PC-9 (cell line): Measurements from ENCODE around the gene EXD2. TPM values are rescaled to one million over a fixed set of nuclear protein-coding genes. Genes with fewer than 3 reads are reported as not detected.
"Not testable (repeated sequence)": the region's sequence is repeated elsewhere in the genome, so short reads cannot be mapped to it uniquely, and the experiment has no call there.

ENCODE experiments used
- BruUV-seq: library from RNA; stranded (reverse); fragments of 400-500 nt; replicated peaks from 2 replicates; lab custom pipeline; 2021; lab: Mats Ljungman, UMichigan
- CTCF ChIA-PET: fragments of 300-600 bp; sonication (Branson Sonifier 250); formaldehyde crosslinking; loops from one replicate; lab custom pipeline; 2022; ENCODE audit warnings: antibody characterized with exemption; lab: Charles Lee
- POLR2A ChIA-PET: fragments of 300-600 bp; sonication (Branson Sonifier 250); formaldehyde crosslinking; loops from one replicate; lab custom pipeline; 2022; ENCODE audit warnings: antibody characterized with exemption; ENCODE audit not compliant: unreplicated experiment; lab: Charles Lee
- DNase-seq, 2 experiments: peaks; one replicate each; pipeline versions ENCODE4 v3.0.0 to v3.0.0-alpha.2; 2015 to 2022; ENCODE audit warnings: mixed read lengths in 1 of 2
- H2AFZ ChIP-seq: fragments of 200-600 bp; sonication (generic); 2 replicates; pipeline ENCODE4 v1.8.1; 2017; ENCODE audit warnings: antibody characterized with exemption
- H3F3A ChIP-seq: fragments of 200-600 bp; sonication (generic); 2 replicates; pipeline ENCODE4 v1.8.1; 2017; ENCODE audit warnings: antibody characterized with exemption, mild to moderate bottlenecking, low read depth; ENCODE audit not compliant: insufficient read depth
- H3K27ac ChIP-seq: fragments of 200-600 bp; sonication (generic); 2 replicates; pipeline ENCODE4 v1.6.1; 2016; ENCODE audit warnings: mixed run types
- H3K27me3 ChIP-seq: fragments of 200-600 bp; sonication (generic); 2 replicates; pipeline ENCODE4 v1.6.1; 2016; ENCODE audit warnings: low read depth, mixed run types; ENCODE audit not compliant: insufficient read depth
- H3K36me3 ChIP-seq: fragments of 200-600 bp; sonication (generic); 2 replicates; pipeline ENCODE4 v1.6.1; 2016; ENCODE audit warnings: low read depth, mixed run types
- H3K4me1 ChIP-seq: fragments of 200-600 bp; sonication (generic); replicated peaks from 2 replicates; pipeline ENCODE4 v1.6.1; 2016; ENCODE audit warnings: mixed run types; ENCODE audit not compliant: insufficient read depth
- H3K4me2 ChIP-seq: fragments of 200-600 bp; sonication (generic); 2 replicates; pipeline ENCODE4 v1.6.1; 2017; ENCODE audit warnings: mixed run types
- H3K4me3 ChIP-seq: fragments of 200-600 bp; sonication (generic); 2 replicates; pipeline ENCODE4 v1.6.1; 2016; ENCODE audit warnings: mixed run types
- H3K79me2 ChIP-seq: fragments of 200-600 bp; sonication (generic); 2 replicates; pipeline ENCODE4 v1.6.1; 2017; ENCODE audit warnings: low read depth, mixed run types
- H3K9me2 ChIP-seq: fragments of 200-600 bp; sonication (generic); 2 replicates; pipeline ENCODE4 v1.8.1; 2017; ENCODE audit warnings: mild to moderate bottlenecking; ENCODE audit not compliant: insufficient read depth
- H3K9me3 ChIP-seq: fragments of 200-600 bp; sonication (generic); 2 replicates; pipeline ENCODE4 v1.8.1; 2016; ENCODE audit warnings: low read depth; ENCODE audit not compliant: insufficient read depth
- H4K20me1 ChIP-seq: fragments of 200-600 bp; sonication (generic); 2 replicates; pipeline ENCODE4 v1.8.1; 2017; ENCODE audit not compliant: insufficient read depth
- CTCF ChIP-seq: fragments of 200-600 bp; sonication (generic); conservative IDR thresholded peaks from 2 replicates; pipeline ENCODE4 v1.6.1; 2017; ENCODE audit warnings: mixed run types, antibody characterized with exemption, mild to moderate bottlenecking, moderate library complexity
- EZH2 ChIP-seq: fragments of 200-600 bp; sonication (generic); IDR thresholded peaks from 2 replicates; pipeline ENCODE4 v1.8.0; 2017; ENCODE audit warnings: antibody characterized with exemption, low read depth
- intact Hi-C: fragments of 100-400 bp; cut with micrococcal nuclease; formaldehyde crosslinking; loops from one replicate; pipeline ENCODE4 v1.10.0; 2022; ENCODE audit not compliant: unreplicated experiment
- total RNA-seq: library from RNA; stranded (reverse); gene quantifications from 2 replicates; pipeline ENCODE4 v1.2.3, GENCODE V29; 2021

EXD2 gene
- total RNA-seq, 1 experiment from 2014 or later = 21.4 TPM

GRCh38 chr14:69288956-69289705 lies 97.8 kb downstream of the EXD2 start:
- H3K4me1 ChIP-seq = no peaks in the 10 kb centered on the region
- H2AFZ ChIP-seq = no peak overlapping the region
- no peaks in the 10 kb centered on the region for H4K20me1 ChIP-seq
- H3F3A ChIP-seq = no peaks in the 10 kb centered on the region
- H3K9me3 ChIP-seq = no peaks in the 10 kb centered on the region
- H3K4me3 ChIP-seq = no peak overlapping the region
- no peaks in the 10 kb centered on the region for H3K9me2 ChIP-seq
- peak in 1 of 2 experiments; percentile 25 for DNase-seq
- POLR2A ChIA-PET = interaction anchor here (0.6 kb wide), 1 partner anchor 27 kb away, joined by 3 read pairs; no protein-coding TSS in a partner anchor
- intact Hi-C loops = no loop called here
- CTCF ChIA-PET = no interaction called here
- H3K27me3 ChIP-seq = 0 out of 2 replicates have a peak, but pooled peaks cover 10% of the 10 kb centered on the region
- H3K79me2 ChIP-seq = no peaks in the 10 kb centered on the region
- no peak for TF ChIP-seq CTCF
- TF ChIP-seq EZH2 = no peak
- H3K4me2 ChIP-seq = no peak overlapping the region
- H3K27ac ChIP-seq = no peak overlapping the region
- H3K36me3 ChIP-seq = no peaks in the 10 kb centered on the region
- no TSS peak for BruUV-seq

GRCh38 chr14:69289811-69290520 lies 98.7 kb downstream of the EXD2 start:
- intact Hi-C loops = no loop called here
- CTCF ChIA-PET = no interaction called here
- H3K27me3 ChIP-seq = 0 out of 2 replicates have a peak, but pooled peaks cover 9% of the 10 kb centered on the region

GRCh38 chr14:69290881-69291280 lies 99.6 kb downstream of the EXD2 start:
- not testable (repeated sequence) for BruUV-seq

More at GRCh38 chr14:69289811-69290520, 98.7 kb downstream of the EXD2 start:
- Histone ChIP-seq H3K27ac (no peak overlapping the region), H3K9me2 (no peaks in the 10 kb centered on the region), H3K4me1 (no peaks in the 10 kb centered on the region), H3K79me2 (no peaks in the 10 kb centered on the region), H3K4me2 (no peak overlapping the region), H3K36me3 (no peaks in the 10 kb centered on the region), H2AFZ (no peak overlapping the region), H4K20me1 (no peaks in the 10 kb centered on the region), H3K4me3 (no peak overlapping the region), H3F3A (no peaks in the 10 kb centered on the region), H3K9me3 (no peaks in the 10 kb centered on the region)
- DNase-seq = no peak
- POLR2A ChIA-PET = no interaction called here
- BruUV-seq = no TSS peak
- no peak for TF ChIP-seq EZH2
- TF ChIP-seq CTCF = no peak

More at GRCh38 chr14:69290881-69291280, 99.6 kb downstream of the EXD2 start:
- H3K79me2 ChIP-seq, H3K9me2 ChIP-seq, H3K9me3 ChIP-seq, H2AFZ ChIP-seq, H3K4me1 ChIP-seq, H3F3A ChIP-seq, H4K20me1 ChIP-seq, intact Hi-C loops, CTCF ChIA-PET, H3K36me3 ChIP-seq, POLR2A ChIA-PET, H3K4me2 ChIP-seq, H3K27ac ChIP-seq, H3K4me3 ChIP-seq, DNase-seq, H3K27me3 ChIP-seq: not testable (repeated sequence)
